Activated CD8-positive, alpha-beta memory T cell treated with anti-CD3 and anti-CD28 coated beads, Interleukin-2, amount 50 U/mL, for 24 hours (primary cell): ENCODE results near the gene DLGAP1.
"Not testable (repeated sequence)": the region's sequence is repeated elsewhere in the genome, so short reads cannot be mapped to it uniquely, and the experiment has no call there.

Experiments used
- DNase-seq: peaks from one replicate; pipeline ENCODE4 v3.0.0-alpha.2; 2020; ENCODE audit errors: extremely low read depth

Gene DLGAP1

DNA sequence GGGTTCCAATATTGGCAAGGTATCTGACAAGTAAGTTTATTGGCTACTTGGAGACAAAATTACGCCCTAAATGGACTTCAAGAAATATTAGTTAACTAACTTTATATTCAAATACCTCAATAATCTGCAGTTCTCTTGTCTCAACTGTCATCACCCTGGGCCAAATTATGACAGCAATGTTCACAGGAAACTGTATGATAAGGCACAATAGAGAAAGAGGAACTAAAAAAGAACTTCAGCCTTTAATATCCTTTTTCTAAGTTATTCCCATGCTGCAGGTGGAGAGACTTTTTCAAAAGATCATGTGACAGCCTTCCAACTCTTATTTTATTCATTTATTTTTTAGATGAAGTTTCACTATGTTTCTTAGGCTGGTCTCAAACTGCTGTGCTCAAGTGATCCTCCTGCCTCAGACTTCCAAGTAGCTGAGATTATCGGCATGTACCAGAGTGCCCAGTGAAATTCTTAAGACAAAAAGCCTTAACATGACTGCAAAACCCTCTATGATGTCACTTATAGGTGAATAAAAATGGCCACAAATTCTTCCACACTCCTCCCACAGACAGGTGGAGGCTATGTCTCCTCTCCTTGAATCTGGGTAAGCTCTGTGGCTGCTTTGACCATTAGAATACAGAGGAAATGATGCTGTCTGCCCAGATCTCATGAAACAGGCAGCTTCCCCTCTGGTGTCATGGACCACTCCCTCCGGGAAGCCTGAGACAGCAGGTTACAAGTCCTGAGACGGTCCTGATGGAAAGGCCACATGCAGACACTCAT, 794.2 kb downstream of the DLGAP1 start:
- no peak for DNase-seq

DNA sequence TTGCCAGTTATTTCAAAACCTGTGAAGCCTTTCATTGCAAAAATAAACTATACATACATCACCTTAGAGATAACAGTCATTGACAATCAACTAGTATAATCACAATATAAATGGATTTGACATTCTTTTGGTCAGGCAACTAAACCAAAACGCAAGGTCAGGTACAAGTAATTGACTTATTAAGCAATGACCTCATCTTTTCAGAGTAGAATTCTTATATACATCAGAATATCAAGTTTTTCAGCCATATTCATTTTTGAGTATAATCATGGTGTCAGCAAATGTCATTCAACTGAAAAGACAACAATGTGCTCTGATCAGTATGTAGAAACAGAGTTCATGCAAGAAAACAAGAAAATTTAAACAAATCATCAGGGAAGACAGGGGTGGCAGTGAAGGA, 796.6 kb downstream of the DLGAP1 start:
- no peak for DNase-seq

DNA sequence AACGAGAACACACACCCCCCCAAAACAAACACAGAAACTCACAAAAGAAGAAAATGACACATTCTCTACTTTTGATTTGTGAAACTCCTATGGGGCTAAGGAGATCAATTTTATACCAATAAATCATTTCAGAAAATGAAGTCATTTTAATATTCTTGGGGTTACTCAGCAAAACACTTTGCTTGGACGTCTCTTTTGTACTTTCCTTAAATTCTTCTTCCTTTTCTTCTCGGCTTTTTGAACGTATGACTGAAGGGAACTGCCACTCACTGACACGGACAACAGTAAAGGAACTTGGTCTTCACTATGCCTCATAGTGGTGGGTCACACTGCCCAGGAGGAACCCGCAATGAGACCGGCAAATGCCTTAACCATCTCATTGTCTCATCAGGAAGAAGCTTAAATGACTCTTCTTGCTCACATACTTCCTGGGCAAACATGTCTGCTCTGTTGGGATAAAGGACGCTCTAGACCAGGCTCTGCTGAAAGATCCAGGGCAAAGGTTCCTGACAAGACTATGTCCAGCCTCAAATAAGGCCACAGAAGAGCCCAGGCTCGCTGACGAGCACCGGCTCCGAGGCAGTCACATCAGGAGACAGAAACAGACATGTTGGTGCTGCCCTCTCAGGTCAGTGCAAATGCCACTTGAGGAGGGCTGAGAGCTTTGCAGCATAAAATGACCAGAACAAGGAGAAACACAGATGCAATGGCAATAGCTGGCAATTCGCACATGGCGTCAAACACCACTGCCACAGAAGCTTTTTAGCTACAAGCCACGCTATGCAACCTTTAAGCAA, 799.7 kb downstream of the DLGAP1 start:
- no peak for DNase-seq

DNA sequence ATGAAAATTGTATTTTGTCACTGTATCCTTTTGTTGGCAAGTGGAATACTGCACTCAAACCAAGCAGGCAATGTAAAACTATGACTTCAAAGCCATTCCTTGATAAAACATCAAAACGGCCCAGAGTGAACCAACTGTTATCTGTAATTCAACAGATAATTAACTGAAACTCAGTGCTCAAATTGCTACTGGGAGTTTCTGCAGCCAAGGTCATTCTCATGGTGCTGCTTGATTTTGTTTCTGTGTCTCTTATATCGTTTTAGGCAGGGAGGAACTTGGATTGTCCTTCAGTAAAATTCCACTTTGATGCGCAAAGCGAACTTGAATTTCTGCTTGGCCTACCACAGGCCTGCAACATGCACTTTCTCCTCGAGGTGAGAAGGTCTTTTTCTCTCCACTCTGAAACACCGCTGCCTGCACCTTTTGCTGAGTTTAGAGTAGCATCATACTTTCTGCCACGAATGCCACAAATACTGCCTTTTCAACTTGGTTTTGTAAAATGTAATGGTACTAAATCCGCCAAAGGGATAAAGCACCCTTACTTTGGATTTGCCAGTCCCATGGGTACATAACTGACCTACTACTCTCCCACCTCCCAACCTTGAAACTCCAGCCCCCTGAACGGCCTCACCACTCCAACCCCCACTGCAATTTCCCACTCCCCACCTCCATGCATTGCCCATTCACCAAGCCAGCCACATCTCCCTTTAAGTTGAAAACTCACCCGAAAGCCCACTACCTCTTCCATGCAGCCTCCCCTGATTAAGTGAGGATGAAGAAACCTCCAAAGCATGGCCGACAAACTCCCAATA, 800.5 kb downstream of the DLGAP1 start:
- DNase-seq: no peak

DNA sequence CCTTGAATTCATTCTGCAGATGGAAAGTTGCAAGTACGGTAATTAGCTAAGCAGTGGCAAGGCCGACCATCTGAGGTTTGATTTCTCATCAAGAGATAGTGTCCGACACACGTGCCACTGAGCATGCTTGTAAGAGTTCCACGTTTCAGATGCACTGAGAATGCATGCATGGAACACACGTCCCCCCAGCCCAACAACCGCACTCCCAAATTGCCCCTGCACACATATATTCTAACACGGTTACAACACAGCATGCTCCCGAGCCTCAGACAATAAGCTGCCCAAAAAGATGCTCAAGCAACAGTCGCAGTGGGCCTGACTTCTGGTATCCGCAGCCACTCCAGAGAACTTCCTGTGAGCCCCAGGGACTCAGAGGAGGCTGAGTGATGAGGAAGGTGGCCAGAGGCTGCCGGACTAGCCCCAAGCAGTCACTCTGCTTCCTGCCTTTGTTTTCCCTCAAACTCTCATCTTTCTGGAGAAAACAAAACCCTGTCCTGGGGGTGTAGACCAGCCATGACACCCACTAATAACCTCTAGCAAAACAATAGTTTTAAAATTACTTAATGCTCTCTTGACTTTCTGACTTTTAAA, 801.2 kb downstream of the DLGAP1 start:
- DNase-seq: no peak

DNA sequence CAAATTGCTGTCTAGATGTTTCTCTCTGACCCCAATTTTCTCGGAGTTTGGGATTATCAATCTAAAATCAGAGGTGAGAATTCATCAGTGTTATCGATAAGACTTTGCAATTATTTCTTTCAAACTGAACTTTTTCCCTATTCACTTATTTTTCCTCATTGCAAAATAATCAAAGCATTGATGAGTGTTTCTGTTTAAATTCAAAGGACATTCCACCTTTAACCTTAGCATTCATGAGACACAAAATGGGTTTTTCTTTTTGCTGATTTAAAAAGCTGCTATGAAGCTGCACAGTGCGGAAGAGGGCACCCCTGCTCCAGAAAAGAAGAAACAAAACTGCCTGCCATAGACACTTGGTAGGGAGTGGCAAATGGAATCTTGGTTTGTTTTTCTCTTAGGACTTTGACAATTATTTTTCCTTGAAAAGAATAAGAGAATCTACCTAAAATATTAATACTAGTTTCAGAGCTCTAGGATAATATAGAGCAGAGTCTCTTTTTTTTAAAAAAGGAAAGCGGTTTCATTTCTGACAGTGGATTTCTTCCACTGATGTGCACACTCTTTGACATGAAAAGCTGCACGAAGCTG, 801.8 kb downstream of the DLGAP1 start:
- DNase-seq: no peak

DNA sequence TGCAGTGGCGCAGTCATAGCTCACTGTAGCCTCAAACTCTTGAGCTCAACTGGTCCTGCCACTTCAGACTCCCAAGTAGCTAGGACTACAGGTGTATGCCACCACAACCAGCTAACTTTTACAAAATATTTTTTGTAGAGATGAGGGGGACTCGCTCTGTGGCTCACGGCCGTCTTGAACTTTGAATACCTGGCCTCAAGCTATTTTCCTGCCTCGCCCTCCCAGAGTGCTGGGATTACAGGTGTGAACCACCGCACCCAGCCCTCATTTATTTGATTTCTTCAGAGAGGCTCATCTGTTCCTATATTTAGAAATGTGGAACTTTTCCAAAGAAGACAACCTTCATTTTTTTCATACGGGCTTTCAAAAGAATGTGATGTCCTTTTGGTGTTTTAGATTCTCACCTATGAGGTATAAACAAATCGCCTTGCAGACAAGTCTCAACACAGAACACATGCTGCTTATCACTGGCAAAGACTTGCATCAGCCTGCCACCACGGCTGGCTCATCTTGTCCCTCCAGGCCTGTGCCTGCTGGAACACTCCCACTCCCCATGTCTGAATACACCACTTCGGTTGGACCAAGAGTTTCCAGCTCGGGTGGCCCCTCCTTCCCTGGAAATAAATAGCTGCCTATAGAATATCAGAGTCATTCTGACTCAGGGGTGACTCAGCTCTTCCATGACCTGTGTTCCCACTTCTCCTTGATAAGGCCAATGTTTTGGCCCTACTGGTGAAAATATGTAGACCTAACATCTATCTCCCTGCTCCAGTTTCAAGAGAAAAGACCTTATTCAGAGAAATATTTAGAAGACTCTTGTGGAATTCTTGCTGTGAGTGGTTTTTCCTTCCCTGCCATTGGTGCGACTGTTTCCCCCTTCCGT, 802.5 kb downstream of the DLGAP1 start:
- DNase-seq: peak; percentile 44

DNA sequence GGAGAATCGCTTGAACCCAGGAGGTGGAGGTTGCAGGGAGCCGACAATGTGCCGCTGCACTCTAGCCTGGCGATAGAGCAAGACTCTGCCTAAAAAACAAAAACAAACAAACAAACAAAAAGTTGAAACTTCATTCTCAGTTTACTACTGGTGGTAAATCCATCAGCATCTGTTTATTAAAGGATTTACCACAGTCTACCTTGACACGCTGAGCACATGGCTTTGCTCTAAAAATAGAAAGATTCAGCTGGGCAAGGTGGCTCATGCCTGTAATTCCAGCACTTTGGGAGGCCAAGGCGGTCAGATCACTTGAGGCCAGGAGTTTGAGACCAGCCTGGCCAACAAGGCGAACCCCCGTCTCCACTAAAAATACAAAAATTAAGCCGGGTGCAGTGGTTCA, 803.8 kb downstream of the DLGAP1 start:
- DNase-seq: no peak

DNA sequence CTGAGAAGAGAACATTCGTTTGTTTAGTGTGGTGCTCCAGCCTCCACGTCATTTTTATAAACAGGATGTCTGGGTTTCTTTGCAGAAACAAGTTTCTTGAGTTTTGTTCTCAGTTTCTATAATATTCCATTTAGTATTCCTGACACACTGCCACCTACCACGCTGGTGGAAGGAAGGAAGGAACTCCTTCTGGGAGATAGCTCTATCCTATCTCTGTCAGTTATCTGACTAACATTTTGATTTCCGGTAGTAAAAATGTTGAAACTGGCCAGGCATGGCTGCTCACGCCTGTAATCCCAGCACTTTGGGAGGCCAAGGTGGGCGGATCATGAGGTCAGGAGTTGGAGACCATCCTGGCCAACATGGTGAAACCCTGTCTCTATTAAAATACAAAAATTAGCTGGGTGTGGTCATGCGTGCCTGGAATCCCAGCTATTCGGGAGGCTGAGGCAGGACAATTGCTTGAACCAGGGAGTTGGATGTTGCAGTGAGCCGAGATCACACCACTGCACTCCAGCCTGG, 804.5 kb downstream of the DLGAP1 start:
- not testable (repeated sequence) for DNase-seq

DNA sequence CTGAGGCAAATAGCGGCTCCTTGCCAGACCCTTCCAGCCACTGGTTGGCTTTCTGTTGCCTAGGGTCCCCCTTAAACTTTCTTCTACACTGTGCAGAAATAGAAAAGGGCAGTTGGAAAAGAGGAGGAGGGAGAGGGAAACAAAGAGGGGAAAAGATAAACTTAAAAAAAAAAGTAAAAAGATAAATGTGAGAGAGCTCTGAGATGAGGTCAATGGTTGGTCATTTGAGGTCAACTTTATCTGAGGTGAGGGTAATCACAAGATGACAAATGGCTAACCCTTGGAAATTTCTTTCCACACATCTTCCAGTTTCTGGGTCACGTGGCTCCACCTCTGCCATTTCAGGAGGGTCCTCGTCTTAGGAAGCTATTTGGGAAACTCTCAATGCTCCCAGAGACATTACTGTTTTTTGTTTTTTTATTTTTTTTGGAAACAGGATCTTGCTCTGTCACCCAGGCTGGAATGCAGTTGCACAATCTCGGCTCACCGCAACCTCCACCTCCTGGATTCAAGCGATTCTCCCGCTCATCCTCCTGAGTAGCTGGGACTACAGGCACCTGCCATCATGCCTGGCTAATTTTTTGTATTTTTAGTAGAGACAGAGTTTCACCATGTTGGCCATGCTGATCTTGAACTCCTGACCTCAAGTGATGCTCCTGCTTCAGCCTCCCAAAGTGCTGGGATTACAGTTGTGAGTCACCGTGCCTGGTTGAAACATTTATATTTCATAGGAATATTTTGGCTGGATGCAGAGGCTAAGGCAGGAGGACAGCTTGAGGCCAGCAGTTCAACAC, 805.3 kb downstream of the DLGAP1 start:
- no peak for DNase-seq

DNA sequence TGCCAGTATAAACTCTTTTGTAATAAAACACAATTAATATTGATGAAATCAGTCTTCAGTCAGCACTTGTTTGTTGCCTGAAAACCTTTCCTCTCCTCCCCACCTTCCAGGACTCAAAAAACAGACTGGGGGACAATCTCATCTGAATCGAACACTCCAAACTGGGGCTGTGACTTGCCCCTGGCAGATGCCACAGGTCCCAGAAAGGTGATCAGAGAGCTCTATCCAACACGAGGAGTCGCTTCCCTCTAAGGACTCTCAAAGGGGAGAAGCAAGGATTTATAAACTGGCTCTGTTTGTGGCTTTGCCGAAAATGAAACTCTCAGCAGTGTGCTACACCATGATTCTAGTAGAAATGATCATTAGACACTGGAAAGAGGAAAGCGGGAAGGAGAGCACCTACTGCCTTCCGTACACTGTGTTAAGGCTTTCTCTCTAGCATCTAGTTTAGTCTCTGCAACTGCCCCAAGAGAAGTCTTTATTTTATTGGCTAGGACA, 805.9 kb downstream of the DLGAP1 start:
- no peak for DNase-seq

DNA sequence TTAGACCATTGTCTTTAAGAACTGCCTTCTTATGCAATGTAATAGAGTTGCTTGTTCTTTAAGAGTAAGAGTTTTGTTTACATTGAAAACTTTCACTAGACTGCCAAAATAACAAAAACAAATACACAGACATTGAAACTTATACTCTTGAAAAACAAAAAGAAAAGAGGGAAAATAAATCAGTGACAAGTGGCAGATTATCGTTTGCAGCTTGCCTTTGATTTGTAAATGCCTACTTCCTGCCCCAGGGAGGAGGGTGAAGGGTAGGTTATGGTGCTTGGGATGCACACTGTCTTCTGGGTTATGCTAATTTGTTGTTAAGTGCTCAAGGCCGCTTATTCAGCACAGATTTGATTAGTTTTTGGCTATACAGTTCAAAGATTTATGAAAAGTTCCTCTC, 806.5 kb downstream of the DLGAP1 start:
- DNase-seq: no peak

DNA sequence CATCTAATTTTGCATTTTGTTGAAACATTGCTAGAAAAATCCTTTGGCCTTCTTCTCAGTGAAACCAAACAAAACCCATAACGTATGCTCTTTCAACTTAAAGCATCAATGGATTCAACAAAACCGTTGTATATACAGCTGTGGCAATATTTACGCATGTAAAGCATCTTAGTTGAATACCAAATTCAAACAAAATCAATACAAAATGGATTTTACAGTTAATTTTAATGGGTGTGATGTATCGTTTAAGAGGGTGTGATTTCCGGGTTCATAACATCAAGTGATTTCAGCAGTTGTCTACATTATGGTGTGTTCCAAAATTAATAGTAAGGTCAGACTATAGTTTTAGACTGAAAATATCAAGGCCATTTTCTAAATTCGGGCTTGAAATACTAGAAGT, 806.9 kb downstream of the DLGAP1 start:
- DNase-seq: no peak

DNA sequence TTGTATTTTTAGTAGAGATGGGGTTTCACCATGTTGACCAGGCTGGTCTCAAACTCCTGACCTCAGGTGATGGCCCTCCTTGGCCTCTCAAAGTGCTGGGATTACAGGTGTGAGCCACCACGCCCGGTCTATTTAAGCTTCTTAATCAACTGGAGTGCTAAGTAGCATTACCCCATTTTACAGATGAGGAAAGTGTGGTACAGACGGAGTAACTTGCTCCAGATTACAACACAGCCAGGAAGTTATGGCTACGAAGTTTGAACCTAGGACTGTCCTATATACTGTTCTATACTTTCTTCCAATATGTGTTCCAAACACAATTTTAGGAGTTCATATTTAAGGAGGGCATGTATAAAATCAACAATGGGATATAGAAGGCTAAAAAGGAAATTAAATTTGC, 807.5 kb downstream of the DLGAP1 start:
- no peak for DNase-seq

DNA sequence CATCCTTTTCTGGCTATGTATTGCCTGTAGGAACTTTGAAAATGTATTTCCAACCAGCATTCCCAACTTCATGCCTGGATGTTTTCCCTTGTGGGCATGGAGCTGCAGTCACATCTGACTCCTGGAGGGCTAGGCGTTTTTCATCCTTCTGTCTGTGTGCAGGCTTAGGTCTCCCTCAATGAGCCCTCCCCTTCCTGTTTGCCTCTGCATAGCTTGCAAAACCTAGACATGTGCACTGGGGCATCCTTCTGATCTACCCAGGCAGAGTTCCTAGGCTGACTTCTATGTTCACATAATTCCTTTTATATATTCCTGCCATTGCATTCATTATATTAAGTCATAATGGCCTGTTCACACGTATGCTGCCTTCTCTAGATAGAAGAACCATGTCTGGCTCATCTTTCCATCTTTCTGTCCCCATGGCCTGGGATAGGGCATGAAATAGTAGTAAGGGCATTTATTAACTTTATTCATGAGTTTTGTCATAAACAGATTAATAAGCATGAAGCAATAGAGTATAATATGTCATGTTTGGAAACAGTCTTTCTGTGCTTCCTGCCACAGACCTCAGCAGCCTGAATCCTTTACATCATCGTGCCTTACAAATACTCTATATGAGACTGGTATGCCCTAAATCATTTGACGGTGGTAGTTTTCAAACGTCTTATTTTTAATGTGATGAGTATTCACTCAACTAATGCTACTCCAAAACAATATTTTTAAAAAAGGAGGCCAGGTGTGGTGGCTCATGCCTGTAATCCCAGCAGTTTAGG, 809.5 kb downstream of the DLGAP1 start:
- no peak for DNase-seq

DNA sequence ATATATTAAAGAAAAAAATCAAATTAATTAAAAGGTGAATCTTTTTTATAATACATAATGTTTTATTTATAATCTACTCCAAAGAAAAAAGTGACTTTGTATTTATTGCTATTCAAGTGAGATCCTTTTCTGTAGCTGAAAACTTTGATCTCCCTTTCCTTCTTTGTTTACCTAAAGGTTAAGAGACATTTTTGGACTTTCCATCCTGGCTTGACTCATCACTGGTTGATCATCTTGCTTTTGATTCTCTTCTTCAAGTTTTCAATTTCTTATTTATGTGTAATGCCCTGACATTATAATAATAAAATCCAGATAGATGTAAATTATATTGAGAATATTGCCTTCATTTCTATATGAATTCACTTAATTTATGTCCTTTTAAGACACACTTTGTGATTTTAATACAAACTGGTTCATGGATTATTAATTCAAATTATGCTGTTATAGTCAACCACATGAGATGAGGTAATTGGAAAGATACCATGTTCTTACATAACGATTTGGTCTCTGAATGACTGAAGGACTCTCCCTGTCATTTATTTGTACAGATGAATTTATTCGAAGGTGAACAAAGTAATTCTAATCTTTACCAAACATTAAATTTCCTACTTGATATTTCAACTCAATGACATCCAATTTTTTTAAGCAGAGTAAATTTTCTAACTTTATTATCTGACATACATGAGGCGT, 820.7 kb downstream of the DLGAP1 start:
- no peak for DNase-seq

DNA sequence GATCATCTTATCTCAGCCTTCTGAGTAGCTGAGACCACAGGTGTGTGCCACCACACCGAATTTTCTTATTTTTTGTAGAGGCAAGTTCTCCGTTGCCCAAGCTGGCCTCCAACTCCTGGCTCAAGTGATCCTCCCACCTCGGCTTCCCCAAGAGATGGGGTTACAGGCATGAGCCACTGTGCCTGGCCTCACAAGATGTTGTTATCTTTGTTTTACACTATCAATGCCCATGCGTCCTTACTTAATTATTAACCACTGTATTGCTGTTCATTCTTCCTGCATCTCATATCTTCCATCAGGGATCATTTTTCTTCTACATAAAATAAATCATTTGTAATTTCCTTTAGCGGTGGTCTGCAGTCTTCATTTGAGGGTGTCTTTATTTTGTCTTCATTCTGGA, 823.2 kb downstream of the DLGAP1 start:
- DNase-seq: no peak

DNA sequence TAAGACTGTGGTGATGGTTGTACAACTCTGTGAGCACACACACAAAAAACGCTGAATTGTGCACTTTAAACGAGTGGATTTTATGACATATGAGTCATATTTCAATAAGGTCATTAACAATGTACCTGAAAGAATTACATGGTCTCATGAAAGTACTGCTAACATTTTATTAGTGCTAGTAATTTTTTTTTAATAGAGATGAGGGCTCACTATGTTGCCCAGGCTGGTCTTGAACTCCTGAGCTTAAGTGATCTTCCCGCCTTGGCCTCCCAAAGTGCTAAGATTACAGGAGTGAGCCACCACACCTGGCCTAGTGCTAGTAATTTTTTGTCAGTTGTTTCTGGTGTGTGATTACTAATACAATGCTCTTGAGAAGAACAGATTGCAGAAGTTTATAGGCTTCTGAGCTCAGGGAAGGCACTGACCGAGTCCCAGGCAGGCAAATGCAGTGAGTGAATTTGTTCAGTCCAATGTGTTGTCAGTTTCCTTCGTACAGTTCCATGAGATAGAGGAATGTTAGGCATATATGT, 828.1 kb downstream of the DLGAP1 start:
- DNase-seq: no peak
